Endothelial cell of umbilical vein (primary cell): ENCODE results near the gene SLC16A6. TPM values are rescaled to one million over a fixed set of nuclear protein-coding genes. Genes with fewer than 3 reads are reported as not detected.

Experiments
- BruUV-seq: library from RNA; stranded (reverse); fragments of 400-500 nt; replicated peaks from 2 replicates; lab custom pipeline; 2021; lab: Mats Ljungman, UMichigan
- CTCF ChIA-PET: fragments of 300-600, 350-600 bp; sonication (Branson Sonifier 250); formaldehyde crosslinking; loops from one replicate; lab custom pipeline; 2021; ENCODE audit warnings: antibody characterized with exemption, inconsistent platforms; lab: Charles Lee
- POLR2A ChIA-PET: fragments of 300-600, 350-600 bp; sonication (Branson Sonifier 250); formaldehyde crosslinking; loops from one replicate; lab custom pipeline; 2021; ENCODE audit warnings: antibody characterized with exemption, inconsistent platforms; lab: Charles Lee
- DNase-seq: peaks from one replicate; pipeline ENCODE4 v3.0.0-alpha.2; 2011; ENCODE audit warnings: low read depth, low spot score
- FAIRE-seq: peaks from 2 replicates; lab custom pipeline; 2011; peaks lifted over from hg19 to GRCh38; lab: Jason Lieb, UNC
- H2AFZ ChIP-seq: 2 replicates; pipeline ENCODE4 v1.6.0; 2012; ENCODE audit warnings: low read depth, low read length, control low read depth, inconsistent platforms
- H3K27ac ChIP-seq: 2 replicates; pipeline ENCODE4 v1.5.1; 2011; ENCODE audit warnings: low read depth, mild to moderate bottlenecking, control low read depth, low read length, moderate library complexity; ENCODE audit not compliant: insufficient read depth
- H3K27me3 ChIP-seq, 2 experiments: 2 replicates each; pipeline versions ENCODE4 v1.6.0 to v1.6.1; 2011; ENCODE audit warnings: low read length in 2 of 2, mixed read lengths in 1 of 2; ENCODE audit not compliant: control insufficient read depth in 2 of 2, insufficient read depth in 2 of 2
- H3K36me3 ChIP-seq, 2 experiments: 2 replicates in 1 of 2; 3 replicates in 1 of 2; pipeline ENCODE4 v1.5.1; 2011; ENCODE audit warnings: low read length in 2 of 2, mild to moderate bottlenecking in 1 of 2, moderate library complexity in 1 of 2; ENCODE audit not compliant: control insufficient read depth in 2 of 2, insufficient read depth in 2 of 2; ENCODE audit errors: extremely low read depth in 1 of 2
- H3K4me1 ChIP-seq: 3 replicates; pipeline ENCODE4 v1.5.1; 2011; ENCODE audit warnings: mild to moderate bottlenecking, low read length; ENCODE audit not compliant: control insufficient read depth, insufficient read depth; ENCODE audit errors: extremely low read depth
- H3K4me2 ChIP-seq: 2 replicates; pipeline ENCODE4 v1.6.1; 2011; ENCODE audit warnings: low read length, control low read depth, mixed read lengths; ENCODE audit not compliant: insufficient read depth
- H3K4me3 ChIP-seq, 3 experiments: fragments of 200-600 bp in 1 of 3; sonication (generic), shearing (Covaris generic) in 1 of 3; replicated peaks in 1 of 3; 2 replicates each; pipeline ENCODE4 v1.5.1; 2011 to 2016; ENCODE audit warnings: control low read depth in 3 of 3, low read length in 3 of 3, mild to moderate bottlenecking in 2 of 3, inconsistent platforms in 1 of 3, low read depth in 1 of 3, moderate library complexity in 1 of 3; ENCODE audit not compliant: insufficient read depth in 1 of 3
- H3K79me2 ChIP-seq: 2 replicates; pipeline ENCODE4 v1.6.0; 2012; ENCODE audit warnings: low read length, inconsistent platforms; ENCODE audit not compliant: control insufficient read depth, insufficient read depth
- H3K9ac ChIP-seq: replicated peaks from 2 replicates; pipeline ENCODE3; 2011; ENCODE audit warnings: low read length, control low read depth; ENCODE audit not compliant: insufficient read depth; ENCODE audit errors: extremely low read depth
- H3K9me1 ChIP-seq: replicated peaks from 3 replicates; pipeline ENCODE4 v1.6.0; 2011; ENCODE audit warnings: mild to moderate bottlenecking, low read length; ENCODE audit not compliant: control insufficient read depth, insufficient read depth; ENCODE audit errors: extremely low read depth
- H3K9me3 ChIP-seq: replicated peaks from 2 replicates; pipeline ENCODE4 v1.5.1; 2012; ENCODE audit warnings: low read length, inconsistent platforms; ENCODE audit not compliant: control insufficient read depth, insufficient read depth
- H4K20me1 ChIP-seq: replicated peaks from 2 replicates; pipeline ENCODE3; 2011; ENCODE audit warnings: mild to moderate bottlenecking, low read length; ENCODE audit not compliant: control insufficient read depth, insufficient read depth; ENCODE audit errors: extremely low read depth
- FOS ChIP-seq: IDR thresholded peaks from 2 replicates; pipeline ENCODE4 v1.6.1; 2011; ENCODE audit warnings: mild to moderate bottlenecking, low read length, moderate library complexity, borderline replicate concordance; ENCODE audit not compliant: insufficient read depth
- GATA2 ChIP-seq: IDR thresholded peaks from 2 replicates; pipeline ENCODE4 v1.7.0; 2011; ENCODE audit warnings: low read depth, mild to moderate bottlenecking, moderate library complexity, mixed read lengths, low read length; ENCODE audit not compliant: insufficient read length, insufficient read depth
- JUN ChIP-seq: IDR thresholded peaks from 2 replicates; pipeline ENCODE4 v1.6.1; 2011; ENCODE audit warnings: borderline replicate concordance, low read depth; ENCODE audit not compliant: insufficient read length, insufficient read depth
- MYC ChIP-seq: IDR thresholded peaks from one replicate; pipeline ENCODE4 v1.6.1; 2011; ENCODE audit warnings: mild to moderate bottlenecking, low read depth, low read length
- POLR2A ChIP-seq: IDR thresholded peaks from 2 replicates; pipeline ENCODE4 v1.6.1; 2012; ENCODE audit warnings: low read depth, mild to moderate bottlenecking, control low read depth, low read length
- dilution Hi-C: fragments of 300-500 bp; cut with MboI; formaldehyde crosslinking; loops from one replicate; pipeline ENCODE4 v1.15.0; 2019; ENCODE audit warnings: low sequenced_read_pairs; ENCODE audit not compliant: extremely low pct_ligation_motif_present
- intact Hi-C: fragments of 100-400 bp; cut with micrococcal nuclease; formaldehyde crosslinking; loops from one replicate; pipeline ENCODE4 v1.10.0; 2022
- polyA plus RNA-seq, 4 experiments: library from polyadenylated mRNA; depleted of rRNA in 3 of 4; stranded (reverse) in 3 of 4; unstranded in 1 of 4; fragments of >200 nt; gene quantifications; 2 replicates each; pipeline versions ENCODE4 v1.2.1 to v1.2.3, GENCODE V29; 2011 to 2012; ENCODE audit warnings: missing spikeins in 1 of 4
- total RNA-seq: library from RNA; stranded (reverse); gene quantifications from 2 replicates; pipeline ENCODE4 v1.2.3, GENCODE V29; 2021
- TF ChIP-seq, protein P1 (sequence below), 2 donors: IDR thresholded peaks; 1 replicate in 1 of 2; 2 replicates in 1 of 2; pipeline ENCODE4 v1.5.1; 2011; ENCODE audit warnings: low read length in 2 of 2, mild to moderate bottlenecking in 2 of 2, moderate library complexity in 2 of 2, control low read depth in 1 of 2, inconsistent platforms in 1 of 2, low read depth in 1 of 2; ENCODE audit not compliant: insufficient read depth in 1 of 2; ENCODE audit errors: extremely low read depth in 1 of 2

Gene SLC16A6
- total and polyA plus RNA-seq, 2 donors (not counting 3 experiments of a cell fraction or from before 2014, with no cell fraction given): 0.65 to 0.91 TPM

DNA sequence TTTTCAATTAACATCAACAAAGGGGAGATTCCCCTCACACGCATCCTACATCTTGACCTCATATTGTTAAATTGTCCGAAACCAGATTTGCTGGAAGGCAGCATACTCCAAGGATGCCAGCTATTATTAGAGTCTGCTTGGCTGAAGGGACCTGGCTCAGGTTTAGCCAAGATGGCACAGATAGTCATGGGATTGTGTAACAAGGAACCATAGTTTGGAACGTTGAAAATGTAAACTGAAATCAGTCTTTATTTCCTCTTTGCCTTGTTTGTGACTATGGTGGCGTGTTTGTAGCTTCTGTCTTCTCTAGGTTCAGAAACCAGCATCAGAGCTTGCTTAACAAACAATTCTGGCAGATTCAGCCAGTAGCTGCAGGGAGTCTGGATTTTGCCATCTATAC, 6.3 kb upstream of the SLC16A6 start:
- H2AFZ ChIP-seq: no peak overlapping the region
- ChIA-PET CTCF (interaction anchor here (1.9 kb wide), 1 partner anchor 102 kb away, joined by 12 read pairs; no protein-coding TSS in a partner anchor), POLR2A (no interaction called here)
- H4K20me1 ChIP-seq: no peaks in the 10 kb centered on the region
- no TSS peak for BruUV-seq
- no peaks in the 10 kb centered on the region for H3K27me3 ChIP-seq
- dilution Hi-C loops: no loop called here
- H3K4me2 ChIP-seq: no peak overlapping the region
- no peaks in the 10 kb centered on the region for H3K79me2 ChIP-seq
- H3K4me1 ChIP-seq: peaks cover 19% of the 10 kb centered on the region
- TF ChIP-seq JUN (no peak), GATA2 (no peak), FOS (no peak), POLR2A (no peak), MYC (no peak)
- TF ChIP-seq, protein P1, sequence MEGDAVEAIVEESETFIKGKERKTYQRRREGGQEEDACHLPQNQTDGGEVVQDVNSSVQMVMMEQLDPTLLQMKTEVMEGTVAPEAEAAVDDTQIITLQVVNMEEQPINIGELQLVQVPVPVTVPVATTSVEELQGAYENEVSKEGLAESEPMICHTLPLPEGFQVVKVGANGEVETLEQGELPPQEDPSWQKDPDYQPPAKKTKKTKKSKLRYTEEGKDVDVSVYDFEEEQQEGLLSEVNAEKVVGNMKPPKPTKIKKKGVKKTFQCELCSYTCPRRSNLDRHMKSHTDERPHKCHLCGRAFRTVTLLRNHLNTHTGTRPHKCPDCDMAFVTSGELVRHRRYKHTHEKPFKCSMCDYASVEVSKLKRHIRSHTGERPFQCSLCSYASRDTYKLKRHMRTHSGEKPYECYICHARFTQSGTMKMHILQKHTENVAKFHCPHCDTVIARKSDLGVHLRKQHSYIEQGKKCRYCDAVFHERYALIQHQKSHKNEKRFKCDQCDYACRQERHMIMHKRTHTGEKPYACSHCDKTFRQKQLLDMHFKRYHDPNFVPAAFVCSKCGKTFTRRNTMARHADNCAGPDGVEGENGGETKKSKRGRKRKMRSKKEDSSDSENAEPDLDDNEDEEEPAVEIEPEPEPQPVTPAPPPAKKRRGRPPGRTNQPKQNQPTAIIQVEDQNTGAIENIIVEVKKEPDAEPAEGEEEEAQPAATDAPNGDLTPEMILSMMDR (IDR thresholded peaks at IDR 0.05; ENCODE audit: extremely low read depth in 1 of 2, insufficient read depth in 1 of 2, low read depth in 1 of 2, low read length in 2 of 2): no peak
- H3K27ac ChIP-seq: no peak overlapping the region
- H3K9me1 ChIP-seq: no peaks in the 10 kb centered on the region
- H3K36me3 ChIP-seq: no peaks in the 10 kb centered on the region
- no peak overlapping the region for H3K4me3 ChIP-seq
- FAIRE-seq (no peak), DNase-seq (no peak)
- no peaks in the 10 kb centered on the region for H3K9me3 ChIP-seq
- no peak overlapping the region for H3K9ac ChIP-seq
- intact Hi-C loops: no loop called here
